ENCODE measurements around the gene TRMT61A. TPM values are rescaled to one million over a fixed set of nuclear protein-coding genes. Genes with fewer than 3 reads are reported as not detected.

Gene TRMT61A
- total RNA-seq, 1 donor from 2014 or later = 13.7 TPM

DNA sequence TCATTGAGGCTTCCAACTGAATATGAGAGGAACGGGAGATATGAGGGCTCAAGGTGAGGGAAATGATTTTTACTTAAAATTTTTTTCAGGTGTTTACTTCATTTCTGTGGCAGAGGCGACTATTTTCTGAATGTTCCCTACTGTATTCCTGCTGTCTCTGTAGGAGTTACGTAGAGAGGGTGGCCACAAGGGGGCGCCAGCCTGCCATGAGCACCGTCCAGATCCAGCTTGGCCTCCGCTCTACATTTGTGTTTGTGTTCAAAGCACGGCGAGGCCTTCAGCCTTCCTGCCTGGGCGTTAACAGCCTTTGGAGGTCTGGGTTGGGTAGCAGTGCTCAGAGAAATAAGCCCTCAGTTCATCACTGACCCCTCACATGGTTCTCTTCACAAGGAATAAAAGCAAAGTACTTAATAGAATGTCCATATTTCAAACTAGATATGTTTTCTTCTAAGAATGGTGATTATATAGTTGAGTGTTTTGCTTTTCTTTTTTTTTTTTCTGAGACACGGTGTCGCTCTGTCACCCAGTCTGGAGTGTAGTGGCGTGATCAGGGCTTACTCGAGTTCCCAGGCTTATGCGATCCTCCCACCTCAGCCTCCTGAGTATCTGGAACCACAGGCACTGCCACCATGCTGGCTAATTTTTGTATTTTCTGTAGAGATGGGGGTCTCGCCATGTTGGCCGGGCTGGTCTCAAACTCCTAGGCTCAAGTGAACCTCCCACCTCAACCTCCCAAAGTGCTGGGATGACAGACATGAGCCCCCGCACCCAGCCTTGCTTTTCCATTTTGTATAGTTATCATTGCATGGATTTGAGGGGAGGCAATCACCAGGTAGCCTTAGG, 28.6 kb upstream of the TRMT61A start:
- no peaks in the 10 kb centered on the region for H3K27me3 Mint-ChIP-seq (ENCODE audit: low read depth)
- intact Hi-C loops (cut with micrococcal nuclease) = loop anchor here (1.0 kb wide), 1 partner anchor 46 kb away; no protein-coding TSS in a partner anchor
- H3K27ac Mint-ChIP-seq = no peak overlapping the region
- H3K4me3 Mint-ChIP-seq (ENCODE audit: low read depth) = no peak overlapping the region
- peaks cover 60% of the 10 kb centered on the region for H3K36me3 Mint-ChIP-seq (ENCODE audit: low read depth)
- peak; percentile 57 for DNase-seq (ENCODE audit: low spot score)
- no peaks in the 10 kb centered on the region for H3K4me1 Mint-ChIP-seq (ENCODE audit: low read depth)
- no peaks in the 10 kb centered on the region for H3K9me3 Mint-ChIP-seq

GRCh38 chr14:103501041-103501870, 27.7 kb upstream of the TRMT61A start:
- Mint-ChIP-seq H3K9me3 (no peaks in the 10 kb centered on the region), H3K36me3 (ENCODE audit: low read depth) (peaks cover 54% of the 10 kb centered on the region), H3K4me3 (ENCODE audit: low read depth) (no peak overlapping the region), H3K27ac (no peak overlapping the region), H3K4me1 (ENCODE audit: low read depth) (no peaks in the 10 kb centered on the region), H3K27me3 (ENCODE audit: low read depth) (no peaks in the 10 kb centered on the region)
- intact Hi-C loops (cut with micrococcal nuclease) = no loop called here
- DNase-seq (ENCODE audit: low spot score) = no peak

DNA sequence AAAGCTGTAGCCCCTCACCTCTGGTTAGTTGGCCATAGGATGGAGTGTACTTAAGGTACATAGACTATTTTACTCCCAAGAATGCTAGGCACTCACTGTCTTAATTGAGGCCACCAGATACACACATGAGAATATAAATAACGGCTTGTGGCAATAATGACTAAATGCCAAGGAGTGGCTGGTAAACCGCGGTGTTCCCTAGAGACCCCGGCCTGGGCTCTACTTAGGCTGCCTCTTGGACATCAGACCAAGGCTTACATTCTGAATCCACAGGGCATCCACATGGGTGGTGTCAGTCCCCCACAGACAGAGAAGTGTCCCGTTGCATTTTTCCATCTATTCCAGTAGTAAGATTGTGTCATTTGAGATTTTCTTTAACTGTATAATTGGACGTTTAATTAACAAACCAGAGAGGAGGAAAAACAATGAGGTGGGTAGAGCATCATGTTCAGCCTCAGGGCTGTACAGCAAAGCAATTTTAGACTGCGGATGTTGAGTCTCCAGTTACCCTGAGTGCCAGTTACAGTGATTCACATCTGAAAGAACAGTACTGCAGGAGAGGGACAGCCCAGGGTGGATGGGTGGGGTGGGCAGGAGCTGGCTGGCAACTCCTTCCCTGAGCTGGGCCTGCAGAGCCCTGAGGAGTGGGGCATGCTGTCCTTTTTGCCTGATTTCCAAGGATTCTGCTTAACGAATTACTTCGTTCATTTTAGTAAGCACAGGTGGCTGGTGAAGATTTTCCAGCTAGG, 26.9 kb upstream of the TRMT61A start:
- Mint-ChIP-seq H3K27me3 (ENCODE audit: low read depth) (no peaks in the 10 kb centered on the region), H3K4me3 (ENCODE audit: low read depth) (no peak overlapping the region), H3K36me3 (ENCODE audit: low read depth) (peaks cover 53% of the 10 kb centered on the region), H3K27ac (no peak overlapping the region), H3K9me3 (no peaks in the 10 kb centered on the region), H3K4me1 (ENCODE audit: low read depth) (no peaks in the 10 kb centered on the region)
- no peak for DNase-seq (ENCODE audit: low spot score)
- intact Hi-C loops (cut with micrococcal nuclease) = no loop called here

DNA sequence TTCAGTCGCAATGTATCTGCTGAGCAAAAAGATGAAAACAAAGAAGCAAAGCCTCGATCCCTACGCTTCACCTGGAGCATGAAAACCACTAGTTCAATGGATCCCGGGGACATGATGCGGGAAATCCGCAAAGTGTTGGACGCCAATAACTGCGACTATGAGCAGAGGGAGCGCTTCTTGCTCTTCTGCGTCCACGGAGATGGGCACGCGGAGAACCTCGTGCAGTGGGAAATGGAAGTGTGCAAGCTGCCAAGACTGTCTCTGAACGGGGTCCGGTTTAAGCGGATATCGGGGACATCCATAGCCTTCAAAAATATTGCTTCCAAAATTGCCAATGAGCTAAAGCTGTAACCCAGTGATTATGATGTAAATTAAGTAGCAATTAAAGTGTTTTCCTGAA, 26.1 kb upstream of the TRMT61A start:
- no peak overlapping the region for H3K4me3 Mint-ChIP-seq (ENCODE audit: low read depth)
- H3K27me3 Mint-ChIP-seq (ENCODE audit: low read depth) = no peaks in the 10 kb centered on the region
- intact Hi-C loops (cut with micrococcal nuclease) = no loop called here
- H3K4me1 Mint-ChIP-seq (ENCODE audit: low read depth) = no peaks in the 10 kb centered on the region
- H3K27ac Mint-ChIP-seq = no peak overlapping the region
- DNase-seq (ENCODE audit: low spot score) = no peak
- H3K9me3 Mint-ChIP-seq = no peaks in the 10 kb centered on the region
- H3K36me3 Mint-ChIP-seq (ENCODE audit: low read depth) = peaks cover 54% of the 10 kb centered on the region

DNA sequence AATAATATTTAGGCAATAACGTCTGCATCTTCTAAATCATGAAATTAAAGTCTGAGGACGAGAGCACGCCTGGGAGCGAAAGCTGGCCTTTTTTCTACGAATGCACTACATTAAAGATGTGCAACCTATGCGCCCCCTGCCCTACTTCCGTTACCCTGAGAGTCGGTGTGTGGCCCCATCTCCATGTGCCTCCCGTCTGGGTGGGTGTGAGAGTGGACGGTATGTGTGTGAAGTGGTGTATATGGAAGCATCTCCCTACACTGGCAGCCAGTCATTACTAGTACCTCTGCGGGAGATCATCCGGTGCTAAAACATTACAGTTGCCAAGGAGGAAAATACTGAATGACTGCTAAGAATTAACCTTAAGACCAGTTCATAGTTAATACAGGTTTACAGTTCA, 25.7 kb upstream of the TRMT61A start:
- no peak for DNase-seq (ENCODE audit: low spot score)
- Mint-ChIP-seq H3K4me3 (ENCODE audit: low read depth) (no peak overlapping the region), H3K9me3 (no peaks in the 10 kb centered on the region), H3K4me1 (ENCODE audit: low read depth) (no peaks in the 10 kb centered on the region), H3K27ac (no peak overlapping the region), H3K36me3 (ENCODE audit: low read depth) (peaks cover 54% of the 10 kb centered on the region), H3K27me3 (ENCODE audit: low read depth) (no peaks in the 10 kb centered on the region)
- intact Hi-C loops (cut with micrococcal nuclease) = no loop called here

DNA sequence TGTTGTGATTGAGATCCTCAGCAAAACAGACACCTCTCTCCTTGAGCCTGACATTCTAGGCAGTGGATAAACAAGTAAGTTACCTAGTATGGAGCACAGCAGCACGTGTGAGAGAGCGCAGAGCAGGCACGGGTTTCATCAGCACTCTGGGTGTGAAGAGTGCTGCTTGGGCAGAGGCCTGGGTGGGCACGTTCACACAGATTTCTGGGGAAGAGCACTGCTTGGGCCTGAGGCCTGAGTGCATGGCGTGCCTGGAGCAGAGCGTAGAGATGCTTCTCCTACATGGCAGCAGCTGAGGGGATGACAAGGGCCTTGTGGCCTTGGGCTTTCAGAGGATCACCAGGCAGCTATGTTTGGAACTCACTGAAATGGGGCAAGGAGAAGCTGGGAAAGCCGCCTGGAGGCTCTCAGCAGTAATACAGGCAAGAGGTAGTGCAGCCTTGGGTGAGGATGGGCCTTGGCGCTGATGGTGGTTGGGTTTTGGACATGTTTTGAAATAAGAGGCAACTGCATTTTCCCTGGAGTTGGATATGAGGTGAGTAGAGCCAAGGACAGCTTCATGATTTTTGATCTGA, 23.9 kb upstream of the TRMT61A start:
- Mint-ChIP-seq H3K36me3 (ENCODE audit: low read depth) (peaks cover 59% of the 10 kb centered on the region), H3K9me3 (no peaks in the 10 kb centered on the region), H3K4me1 (ENCODE audit: low read depth) (no peaks in the 10 kb centered on the region), H3K27ac (no peak overlapping the region), H3K27me3 (ENCODE audit: low read depth) (no peaks in the 10 kb centered on the region), H3K4me3 (ENCODE audit: low read depth) (no peak overlapping the region)
- intact Hi-C loops (cut with micrococcal nuclease) = no loop called here
- DNase-seq (ENCODE audit: low spot score) = no peak

- Mint-ChIP-seq H3K27ac (no peak overlapping the region), H3K4me3 (ENCODE audit: low read depth) (no peak overlapping the region), H3K36me3 (ENCODE audit: low read depth) (peaks cover 42% of the 10 kb centered on the region), H3K9me3 (no peaks in the 10 kb centered on the region), H3K27me3 (ENCODE audit: low read depth) (no peaks in the 10 kb centered on the region), H3K4me1 (ENCODE audit: low read depth) (no peaks in the 10 kb centered on the region)
- intact Hi-C loops (cut with micrococcal nuclease) = no loop called here
- DNase-seq (ENCODE audit: low spot score) = no peak
Measured at GRCh38 chr14:103507751-103508150, 21.2 kb upstream of the TRMT61A start.

- Mint-ChIP-seq H3K27ac (no peak overlapping the region), H3K4me1 (ENCODE audit: low read depth) (no peaks in the 10 kb centered on the region), H3K36me3 (ENCODE audit: low read depth) (peaks cover 35% of the 10 kb centered on the region), H3K27me3 (ENCODE audit: low read depth) (no peaks in the 10 kb centered on the region), H3K4me3 (ENCODE audit: low read depth) (no peak overlapping the region), H3K9me3 (no peaks in the 10 kb centered on the region)
- intact Hi-C loops (cut with micrococcal nuclease) = no loop called here
- DNase-seq (ENCODE audit: low spot score) = no peak
Measured at GRCh38 chr14:103508521-103509329, 20.3 kb upstream of the TRMT61A start.

DNA sequence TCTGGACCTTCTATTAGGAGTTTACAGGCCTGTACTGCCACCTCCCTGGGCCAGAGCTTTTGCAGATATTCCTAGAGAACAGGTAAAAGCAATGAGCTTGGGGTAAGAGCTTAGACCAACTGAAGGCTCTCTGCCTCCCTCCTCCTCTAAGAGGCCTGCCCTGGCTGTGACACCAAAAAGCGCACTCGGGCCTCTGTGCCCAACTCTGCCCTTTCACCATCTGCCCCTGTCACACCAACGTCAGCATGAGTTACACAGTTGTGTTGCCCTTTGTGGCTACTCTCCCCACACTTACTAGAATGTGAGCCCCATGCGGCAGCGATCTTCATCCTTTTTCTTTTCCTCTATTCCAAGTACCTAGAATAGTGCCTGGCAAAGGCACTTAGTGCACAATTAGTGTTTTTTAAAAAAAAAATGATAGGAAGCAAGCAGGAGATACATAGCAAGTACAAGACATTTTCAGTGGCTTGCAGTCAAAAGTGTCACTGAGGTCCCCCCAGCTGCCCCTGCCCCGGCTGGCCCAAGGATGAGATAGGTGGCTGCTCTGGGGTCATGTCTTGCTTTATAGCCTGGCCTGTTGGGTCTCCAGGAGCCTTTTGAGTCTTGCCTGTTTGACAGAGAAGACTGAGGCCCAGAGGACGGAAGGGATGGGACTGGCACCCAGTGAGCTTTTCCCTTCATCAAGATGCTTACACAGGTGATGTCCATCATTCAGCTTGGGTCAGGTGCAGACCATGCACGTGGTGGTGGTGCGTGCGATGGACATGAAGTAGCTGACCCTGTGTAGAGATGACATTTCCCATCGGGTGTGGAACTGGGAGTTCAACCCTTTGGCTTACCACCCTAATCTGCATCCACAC, 18.9 kb upstream of the TRMT61A start:
- intact Hi-C loops (cut with micrococcal nuclease) = no loop called here
- Mint-ChIP-seq H3K9me3 (no peaks in the 10 kb centered on the region), H3K4me3 (ENCODE audit: low read depth) (no peak overlapping the region), H3K4me1 (ENCODE audit: low read depth) (no peaks in the 10 kb centered on the region), H3K27me3 (ENCODE audit: low read depth) (no peaks in the 10 kb centered on the region), H3K36me3 (ENCODE audit: low read depth) (peaks cover 25% of the 10 kb centered on the region), H3K27ac (no peak overlapping the region)
- DNase-seq (ENCODE audit: low spot score) = no peak

- no peaks in the 10 kb centered on the region for H3K4me1 Mint-ChIP-seq (ENCODE audit: low read depth)
- intact Hi-C loops (cut with micrococcal nuclease) = no loop called here
- H3K27me3 Mint-ChIP-seq (ENCODE audit: low read depth) = no peaks in the 10 kb centered on the region
- peaks cover 20% of the 10 kb centered on the region for H3K36me3 Mint-ChIP-seq (ENCODE audit: low read depth)
- no peak overlapping the region for H3K27ac Mint-ChIP-seq
- no peak overlapping the region for H3K4me3 Mint-ChIP-seq (ENCODE audit: low read depth)
- H3K9me3 Mint-ChIP-seq = no peaks in the 10 kb centered on the region
- DNase-seq (ENCODE audit: low spot score) = no peak
Measured at GRCh38 chr14:103510724-103511693, 18.0 kb upstream of the TRMT61A start.
